Measurements from ENCODE around the gene ICE2. TPM values are rescaled to one million over a fixed set of nuclear protein-coding genes. Genes with fewer than 3 reads are reported as not detected.
"Not testable (repeated sequence)": the region's sequence is repeated elsewhere in the genome, so short reads cannot be mapped to it uniquely, and the experiment has no call there.

The ICE2 gene
- total RNA-seq, 2 experiments from 2014 or later: 74.1 to 74.5 TPM

GRCh38 chr15:60408463-60408981 lies 70.4 kb downstream of the ICE2 start:
- Mint-ChIP-seq H3K27ac (peak overlapping the region; percentile 21), H3K4me1 (ENCODE audit: low read depth) (peaks cover 9% of the 10 kb centered on the region), H3K9me3 (no peaks in the 10 kb centered on the region), H3K4me3 (no peak overlapping the region), H3K27me3 (no peaks in the 10 kb centered on the region), H3K36me3 (ENCODE audit: low read depth) (no peaks in the 10 kb centered on the region)
- CTCF ChIA-PET: interaction anchor here (1.2 kb wide), 1 partner anchor 49 kb away, joined by 4 read pairs; no protein-coding TSS in a partner anchor
- POLR2A ChIA-PET: interaction anchor here (0.8 to 1.6 kb wide), 2 partner anchors 10 to 15 kb away, joined by 3 to 6 read pairs; partner anchors contain the start of gene ANXA2
- DNase-seq (no peak), ATAC-seq (peak; percentile 77)
- TF ChIP-seq, protein P1, sequence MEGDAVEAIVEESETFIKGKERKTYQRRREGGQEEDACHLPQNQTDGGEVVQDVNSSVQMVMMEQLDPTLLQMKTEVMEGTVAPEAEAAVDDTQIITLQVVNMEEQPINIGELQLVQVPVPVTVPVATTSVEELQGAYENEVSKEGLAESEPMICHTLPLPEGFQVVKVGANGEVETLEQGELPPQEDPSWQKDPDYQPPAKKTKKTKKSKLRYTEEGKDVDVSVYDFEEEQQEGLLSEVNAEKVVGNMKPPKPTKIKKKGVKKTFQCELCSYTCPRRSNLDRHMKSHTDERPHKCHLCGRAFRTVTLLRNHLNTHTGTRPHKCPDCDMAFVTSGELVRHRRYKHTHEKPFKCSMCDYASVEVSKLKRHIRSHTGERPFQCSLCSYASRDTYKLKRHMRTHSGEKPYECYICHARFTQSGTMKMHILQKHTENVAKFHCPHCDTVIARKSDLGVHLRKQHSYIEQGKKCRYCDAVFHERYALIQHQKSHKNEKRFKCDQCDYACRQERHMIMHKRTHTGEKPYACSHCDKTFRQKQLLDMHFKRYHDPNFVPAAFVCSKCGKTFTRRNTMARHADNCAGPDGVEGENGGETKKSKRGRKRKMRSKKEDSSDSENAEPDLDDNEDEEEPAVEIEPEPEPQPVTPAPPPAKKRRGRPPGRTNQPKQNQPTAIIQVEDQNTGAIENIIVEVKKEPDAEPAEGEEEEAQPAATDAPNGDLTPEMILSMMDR (IDR thresholded peaks at IDR 0.05): no peak
- intact Hi-C loops (cut with micrococcal nuclease): no loop called here

- ChIA-PET POLR2A (no interaction called here), CTCF (interaction anchor here (1.0 kb wide), 1 partner anchor 10 kb away, joined by 4 read pairs; no protein-coding TSS in a partner anchor)
- Mint-ChIP-seq H3K4me3 (no peak overlapping the region), H3K9me3 (no peaks in the 10 kb centered on the region), H3K27ac (no peak overlapping the region), H3K4me1 (ENCODE audit: low read depth) (peaks cover 9% of the 10 kb centered on the region), H3K27me3 (no peaks in the 10 kb centered on the region), H3K36me3 (ENCODE audit: low read depth) (no peaks in the 10 kb centered on the region)
- DNase-seq (no peak), ATAC-seq (no peak)
- intact Hi-C loops (cut with micrococcal nuclease): no loop called here
- TF ChIP-seq, protein P1 (IDR thresholded peaks at IDR 0.05): no peak
Observed at GRCh38 chr15:60407415-60407805, 71.5 kb downstream of the ICE2 start.

DNA sequence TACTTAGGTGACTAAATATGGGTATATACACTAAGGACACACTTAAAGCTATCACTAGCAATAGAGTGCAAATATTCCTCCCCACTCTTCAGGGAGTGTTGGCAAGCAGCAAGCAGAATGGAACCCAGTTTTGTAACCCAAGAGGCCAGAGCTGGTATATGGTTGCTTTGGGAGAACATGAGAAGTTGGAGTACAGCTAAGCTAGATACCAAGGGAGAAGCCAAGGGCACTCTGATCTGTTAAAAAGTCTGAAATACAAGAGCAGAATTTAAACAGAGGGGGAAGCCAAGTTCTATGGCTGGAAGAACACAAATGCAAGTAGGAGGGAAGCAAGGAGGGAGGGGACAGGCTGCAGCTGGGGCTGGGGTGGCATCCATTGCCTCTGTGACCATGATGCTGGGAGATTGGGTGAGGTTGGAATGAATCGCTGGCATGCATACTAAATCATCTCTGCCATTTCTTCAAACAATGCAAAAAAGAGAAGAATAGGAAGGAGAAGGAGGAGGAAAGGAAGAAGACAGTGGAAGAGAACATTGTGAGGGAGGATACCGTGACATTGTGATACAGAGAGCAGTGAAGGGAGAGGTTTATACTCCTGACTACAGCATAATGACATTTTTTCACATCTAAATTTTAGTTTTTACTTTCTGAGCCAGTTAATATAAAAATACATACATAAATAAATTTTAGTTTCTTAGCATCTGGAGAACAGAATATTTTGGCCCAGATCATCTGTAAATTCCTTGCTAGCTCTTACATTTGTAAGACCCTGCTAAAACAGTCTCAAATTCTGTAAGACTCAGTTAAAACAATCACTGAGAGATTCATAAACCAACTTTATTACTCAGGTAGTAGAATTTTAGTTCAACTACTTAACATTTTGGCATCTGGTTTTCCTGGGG lies 72.2 kb downstream of the ICE2 start:
- intact Hi-C loops (cut with micrococcal nuclease): no loop called here
- POLR2A ChIA-PET: interaction anchor here (1.0 kb wide), 1 partner anchor 9 kb away, joined by 3 read pairs; the partner anchor contains the start of gene ANXA2
- no peak for DNase-seq
- Mint-ChIP-seq H3K36me3 (ENCODE audit: low read depth) (no peaks in the 10 kb centered on the region), H3K27ac (no peak overlapping the region), H3K9me3 (no peaks in the 10 kb centered on the region), H3K27me3 (no peaks in the 10 kb centered on the region), H3K4me3 (no peak overlapping the region), H3K4me1 (ENCODE audit: low read depth) (peaks cover 9% of the 10 kb centered on the region)
- CTCF ChIA-PET: interaction anchor here (1.0 to 1.5 kb wide), 2 partner anchors 11 to 37 kb away, joined by 3 to 4 read pairs; no protein-coding TSS in a partner anchor
- ATAC-seq: no peak
- TF ChIP-seq, protein P1 (IDR thresholded peaks at IDR 0.05): no peak

GRCh38 chr15:60405399-60405798 lies 73.5 kb downstream of the ICE2 start:
- Mint-ChIP-seq H3K4me1 (ENCODE audit: low read depth) (peaks cover 9% of the 10 kb centered on the region), H3K27ac (no peak overlapping the region), H3K9me3 (no peaks in the 10 kb centered on the region), H3K36me3 (ENCODE audit: low read depth) (no peaks in the 10 kb centered on the region), H3K27me3 (no peaks in the 10 kb centered on the region), H3K4me3 (no peak overlapping the region)
- ChIA-PET POLR2A (interaction anchor here (0.7 kb wide), 1 partner anchor 9 kb away, joined by 3 read pairs; no protein-coding TSS in a partner anchor), CTCF (interaction anchor here (0.9 kb wide), 1 partner anchor 46 kb away, joined by 3 read pairs; no protein-coding TSS in a partner anchor)
- ATAC-seq (no peak), DNase-seq (no peak)
- intact Hi-C loops (cut with micrococcal nuclease): no loop called here
- TF ChIP-seq, protein P1 (IDR thresholded peaks at IDR 0.05): no peak

- H3K4me3 Mint-ChIP-seq; H3K27ac Mint-ChIP-seq; H3K27me3 Mint-ChIP-seq; CTCF ChIA-PET; H3K9me3 Mint-ChIP-seq; H3K36me3 Mint-ChIP-seq (ENCODE audit: low read depth); intact Hi-C loops (cut with micrococcal nuclease); ATAC-seq; DNase-seq; POLR2A ChIA-PET: not testable (repeated sequence)
- H3K4me1 Mint-ChIP-seq (ENCODE audit: low read depth): peaks cover 10% of the 10 kb centered on the region
Observed at GRCh38 chr15:60404351-60404750, 74.6 kb downstream of the ICE2 start.
